ENCODE measurements around the gene TDO2. TPM values are rescaled to one million over a fixed set of nuclear protein-coding genes. Genes with fewer than 3 reads are reported as not detected.

The TDO2 gene
- total RNA-seq, 2 experiments from 2014 or later: not detected

GRCh38 chr4:155887847-155888570 lies 15.5 kb upstream of the TDO2 start:
- Histone ChIP-seq H3K36me3 (ENCODE audit: insufficient read depth, low read length) (no peaks in the 10 kb centered on the region), H2AFZ (ENCODE audit: low read length) (no peak overlapping the region), H4K20me1 (ENCODE audit: insufficient read depth, low read length) (no peaks in the 10 kb centered on the region), H3K79me2 (ENCODE audit: insufficient read depth, low read depth, low read length) (no peaks in the 10 kb centered on the region), H3K4me1 (ENCODE audit: insufficient read depth, low read length, poor library complexity, severe bottlenecking) (no peaks in the 10 kb centered on the region), H3K27ac (ENCODE audit: low read depth, low read length, poor library complexity, severe bottlenecking) (no peak overlapping the region), H3K9me2 (ENCODE audit: insufficient read depth, low read length) (no peaks in the 10 kb centered on the region), H3K9me3 (ENCODE audit: low read length) (no peaks in the 10 kb centered on the region), H3K4me2 (ENCODE audit: low read length) (no peak overlapping the region), H3K4me3 (ENCODE audit: low read depth, low read length, poor library complexity, severe bottlenecking) (no peak overlapping the region)
- intact Hi-C loops (cut with micrococcal nuclease; ENCODE audit: unreplicated experiment): no loop called here
- ChIA-PET CTCF (ENCODE audit: unreplicated experiment) (no interaction called here), POLR2A (interaction anchor here (1.1 kb wide), 1 partner anchor 11 kb away, joined by 4 read pairs; no protein-coding TSS in a partner anchor)
- TF ChIP-seq EZH2phosphoT487 (IDR thresholded peaks at IDR 0.05; ENCODE audit: borderline replicate concordance, low read depth, low read length): no peak
- no peak for TF ChIP-seq CTCF (conservative IDR thresholded peaks at IDR 0.05; ENCODE audit: low read length)
- BruUV-seq (replicated peaks): no TSS peak
- DNase-seq (ENCODE audit: low spot score): no peak

- Histone ChIP-seq H3K4me1 (ENCODE audit: insufficient read depth, low read length, poor library complexity, severe bottlenecking) (no peaks in the 10 kb centered on the region), H3K4me2 (ENCODE audit: low read length) (no peak overlapping the region), H3K9me3 (ENCODE audit: low read length) (no peaks in the 10 kb centered on the region), H4K20me1 (ENCODE audit: insufficient read depth, low read length) (no peaks in the 10 kb centered on the region), H3K36me3 (ENCODE audit: insufficient read depth, low read length) (no peaks in the 10 kb centered on the region), H3K27ac (ENCODE audit: low read depth, low read length, poor library complexity, severe bottlenecking) (no peak overlapping the region), H3K9me2 (ENCODE audit: insufficient read depth, low read length) (no peaks in the 10 kb centered on the region), H2AFZ (ENCODE audit: low read length) (no peak overlapping the region), H3K79me2 (ENCODE audit: insufficient read depth, low read depth, low read length) (no peaks in the 10 kb centered on the region), H3K4me3 (ENCODE audit: low read depth, low read length, poor library complexity, severe bottlenecking) (no peak overlapping the region)
- intact Hi-C loops (cut with micrococcal nuclease; ENCODE audit: unreplicated experiment): no loop called here
- ChIA-PET CTCF (ENCODE audit: unreplicated experiment) (interaction anchor here (0.5 kb wide), 1 partner anchor 1170 kb away, joined by 6 read pairs; no protein-coding TSS in a partner anchor), POLR2A (interaction anchor here (0.7 to 1.0 kb wide), 2 partner anchors 11 to 87 kb away, joined by 3 to 4 read pairs; no protein-coding TSS in a partner anchor)
- BruUV-seq (replicated peaks): no TSS peak
- DNase-seq (ENCODE audit: low spot score): no peak
- TF ChIP-seq CTCF (conservative IDR thresholded peaks at IDR 0.05; ENCODE audit: low read length) (no peak), EZH2phosphoT487 (IDR thresholded peaks at IDR 0.05; ENCODE audit: borderline replicate concordance, low read depth, low read length) (no peak)
Measured at GRCh38 chr4:155889031-155889793, 14.3 kb upstream of the TDO2 start.

Data from OCI-LY7 (cell line).